Ovary (tissue), 9 donors: ENCODE data around the gene CRACR2A. TPM values are rescaled to one million over a fixed set of nuclear protein-coding genes. Genes with fewer than 3 reads are reported as not detected.

Experiments
- DNase-seq, 5 donors: peaks; one replicate each; pipeline ENCODE4 v3.0.0-alpha.2; 2019 to 2020
- H3K27ac ChIP-seq, 2 donors: fragments of 200-600 bp; one replicate each; pipeline versions ENCODE4 v1.5.1 to v1.8.0; 2019 to 2022
- H3K27me3 ChIP-seq: fragments of 200-600 bp; one replicate; pipeline ENCODE4 v1.8.0; 2022
- H3K36me3 ChIP-seq: fragments of 200-600 bp; sonication (generic); one replicate; pipeline ENCODE4 v1.5.1; 2019
- H3K4me1 ChIP-seq: one replicate; pipeline ENCODE4 v1.8.1; 2013; ENCODE audit warnings: mild to moderate bottlenecking, moderate library complexity; ENCODE audit not compliant: insufficient read depth
- H3K4me3 ChIP-seq: fragments of 200-600 bp; sonication (generic); one replicate; pipeline ENCODE4 v1.5.1; 2017
- H3K9me3 ChIP-seq, 2 donors: fragments of 200-600 bp in 1 of 2; sonication (generic) in 1 of 2; one replicate each; pipeline versions ENCODE4 v1.5.1 to v1.8.1; 2013 to 2019; ENCODE audit warnings: mild to moderate bottlenecking in 1 of 2, moderate library complexity in 1 of 2
- EP300 ChIP-seq: sonication (generic); formaldehyde crosslinking; IDR thresholded peaks from one replicate; pipeline ENCODE4 v1.6.1; 2017; ENCODE audit warnings: antibody characterized with exemption
- POLR2A ChIP-seq: fragments of 450-650 bp; IDR thresholded peaks from one replicate; pipeline ENCODE4 v1.6.1; 2017; ENCODE audit warnings: antibody characterized with exemption, mild to moderate bottlenecking, moderate library complexity
- WGBS, 3 donors: extraction: QIAGEN DNeasy Blood & Tissue Kit in 1 of 3; methylation state at CpG; one replicate each; pipeline versions ENCODE4 v1.1.5 to v1.1.7; 2013 to 2017; 5-methylcytosine and 5-hydroxymethylcytosine counted together
- intact Hi-C, 4 donors: fragments of 100-400 bp; cut with DNase I; formaldehyde crosslinking; loops; one replicate each; pipeline versions ENCODE4 v1.11.0 to v1.15.1; 2022 to 2023
- polyA plus RNA-seq, 2 donors: library from polyadenylated mRNA; stranded (reverse); fragments of 200-250 nt in 1 of 2; fragments of 350-450 nt in 1 of 2; fragmentation: Illumina TruSeq in 1 of 2; extraction: RNeasy Lipid Tissue Mini Kit (QIAGEN cat#74804) in 1 of 2; gene quantifications; one replicate each; pipeline ENCODE4 v1.2.3, GENCODE V29; 2013 to 2014
- total RNA-seq, 7 donors: library from RNA; depleted of rRNA in 2 of 7; stranded (reverse); fragments of >200 nt in 2 of 7; fragmentation: NEBNext Ultra II Directional in 3 of 7; extraction: Animal tissue kit (Norgen Biotek cat#: 25700) in 3 of 7; gene quantifications; one replicate each; pipeline versions ENCODE4 v1.1.0 to v1.2.4, GENCODE V29; 2016 to 2023
- TF ChIP-seq, protein P1 (sequence below), 3 donors: fragments of 450-650 bp in 2 of 3; fragments of 200-600 bp in 1 of 3; IDR thresholded peaks; one replicate each; pipeline versions ENCODE4 v1.5.1 to v1.8.0; 2016 to 2022; ENCODE audit warnings: antibody characterized with exemption in 3 of 3, mild to moderate bottlenecking in 1 of 3
- donor health status: DM: no; HTN: no; CAD: no; lungs with moderate emphysema.
- donor health status: DM: no; HTN: no; CAD: no.
- donor health status: Bipolar disorder and iron deficiency.
- donor health status: DM: yes; HTN: yes; CAD: no.
- donor health status: DM: no; HTN: no; CAD: no.
- donor health status: DM: yes; HTN: yes; CAD: no.

Gene CRACR2A
- total and polyA plus RNA-seq, 9 donors, result 1.8 to 7.7 (median 4.4) TPM

DNA sequence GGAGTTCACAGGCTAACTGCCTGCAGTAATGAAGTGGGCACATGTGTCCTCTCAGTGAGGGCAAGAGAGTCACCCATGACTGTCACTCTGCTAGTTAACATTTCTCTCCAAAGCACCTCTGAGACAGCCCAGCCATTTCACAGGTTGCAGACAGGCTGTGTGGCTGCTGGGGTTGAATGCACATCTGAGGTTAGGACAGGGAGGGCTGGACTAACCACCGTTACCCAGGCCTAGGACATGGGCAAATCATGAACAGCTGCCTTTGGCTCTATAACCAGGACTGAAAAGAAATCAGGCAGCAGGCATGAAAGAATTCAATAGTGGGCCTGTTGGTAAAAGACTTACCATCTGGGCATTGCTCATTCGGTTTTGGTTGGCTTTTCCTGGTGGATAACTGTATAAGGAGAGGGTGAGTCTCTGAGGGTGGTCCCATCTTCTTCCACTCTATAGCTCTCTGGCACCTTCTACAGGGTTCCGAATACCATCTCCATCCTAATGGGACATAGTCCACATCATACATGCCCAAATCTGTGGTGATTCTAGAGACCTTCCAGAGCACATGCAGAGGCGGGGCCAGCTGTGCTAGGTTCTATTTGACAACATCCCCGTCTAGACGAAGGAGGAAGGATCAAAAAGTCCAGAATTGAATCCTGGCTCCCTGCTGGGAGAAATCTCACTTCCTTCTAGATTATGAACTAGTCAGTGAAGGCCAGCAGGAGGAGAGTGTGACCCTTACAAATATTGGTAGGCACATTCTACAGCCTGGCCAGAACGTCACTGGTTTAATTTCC lies 10.8 kb downstream of the CRACR2A start:
- DNase-seq, result no peak
- Histone ChIP-seq H3K4me3 (no peak overlapping the region), H3K27ac (no peak overlapping the region), H3K4me1 (no peaks in the 10 kb centered on the region), H3K36me3 (no peaks in the 10 kb centered on the region), H3K27me3 (no peaks in the 10 kb centered on the region), H3K9me3 (no peaks in the 10 kb centered on the region)
- TF ChIP-seq POLR2A (no peak), EP300 (no peak)
- TF ChIP-seq, protein P1, sequence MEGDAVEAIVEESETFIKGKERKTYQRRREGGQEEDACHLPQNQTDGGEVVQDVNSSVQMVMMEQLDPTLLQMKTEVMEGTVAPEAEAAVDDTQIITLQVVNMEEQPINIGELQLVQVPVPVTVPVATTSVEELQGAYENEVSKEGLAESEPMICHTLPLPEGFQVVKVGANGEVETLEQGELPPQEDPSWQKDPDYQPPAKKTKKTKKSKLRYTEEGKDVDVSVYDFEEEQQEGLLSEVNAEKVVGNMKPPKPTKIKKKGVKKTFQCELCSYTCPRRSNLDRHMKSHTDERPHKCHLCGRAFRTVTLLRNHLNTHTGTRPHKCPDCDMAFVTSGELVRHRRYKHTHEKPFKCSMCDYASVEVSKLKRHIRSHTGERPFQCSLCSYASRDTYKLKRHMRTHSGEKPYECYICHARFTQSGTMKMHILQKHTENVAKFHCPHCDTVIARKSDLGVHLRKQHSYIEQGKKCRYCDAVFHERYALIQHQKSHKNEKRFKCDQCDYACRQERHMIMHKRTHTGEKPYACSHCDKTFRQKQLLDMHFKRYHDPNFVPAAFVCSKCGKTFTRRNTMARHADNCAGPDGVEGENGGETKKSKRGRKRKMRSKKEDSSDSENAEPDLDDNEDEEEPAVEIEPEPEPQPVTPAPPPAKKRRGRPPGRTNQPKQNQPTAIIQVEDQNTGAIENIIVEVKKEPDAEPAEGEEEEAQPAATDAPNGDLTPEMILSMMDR (IDR thresholded peaks at IDR 0.05), result no peak
- 81 to 89% (median 85%) methylated on average over 7 of the region's 7 CpGs for WGBS, 3 donors
- intact Hi-C loops, result no loop called here

DNA sequence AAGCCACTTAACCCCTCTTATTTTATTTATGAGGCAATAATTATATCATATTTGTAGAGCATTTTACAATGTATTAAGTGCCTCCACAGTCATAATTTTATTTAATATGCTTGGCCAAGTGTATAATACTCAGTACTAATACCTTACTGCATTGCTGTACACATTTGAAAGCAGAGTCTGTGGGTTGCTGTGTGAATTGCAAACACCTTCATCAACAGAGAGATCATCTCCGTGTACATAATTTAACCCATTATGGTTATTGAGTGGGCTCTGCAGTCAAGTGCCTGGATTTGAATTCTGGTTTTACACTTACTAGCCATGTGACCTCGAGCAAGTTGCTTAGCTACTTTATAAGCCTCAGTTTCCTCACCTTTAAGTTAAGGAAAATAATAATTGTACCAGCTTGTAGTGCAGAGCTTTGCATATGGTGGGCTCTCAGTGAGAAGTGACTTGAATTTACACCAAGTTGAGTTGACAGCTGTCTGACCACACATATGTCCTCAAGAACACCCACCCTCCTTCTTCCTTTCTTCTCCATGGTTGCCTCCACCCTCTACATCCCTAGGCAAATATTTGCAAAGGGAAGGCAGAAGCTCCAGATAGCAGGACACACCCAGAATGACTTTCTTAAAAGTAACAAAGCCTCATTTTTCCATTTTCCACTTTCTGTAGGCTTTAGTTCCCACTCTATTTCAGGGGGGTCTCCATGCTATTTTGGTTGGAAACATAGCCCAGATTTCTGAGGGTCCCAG lies 12.3 kb downstream of the CRACR2A start:
- H3K27me3 ChIP-seq, result no peaks in the 10 kb centered on the region
- DNase-seq, result no peak
- H3K27ac ChIP-seq, result no peak overlapping the region
- no peaks in the 10 kb centered on the region for H3K4me1 ChIP-seq
- intact Hi-C loops, result no loop called here
- H3K4me3 ChIP-seq, result no peak overlapping the region
- 73 to 79% (median 78%) methylated on average over 2 of the region's 2 CpGs for WGBS, 3 donors
- no peaks in the 10 kb centered on the region for H3K36me3 ChIP-seq
- H3K9me3 ChIP-seq, result no peaks in the 10 kb centered on the region
- TF ChIP-seq, protein P1 (IDR thresholded peaks at IDR 0.05), result no peak
- no peak for TF ChIP-seq POLR2A
- TF ChIP-seq EP300, result no peak

DNA sequence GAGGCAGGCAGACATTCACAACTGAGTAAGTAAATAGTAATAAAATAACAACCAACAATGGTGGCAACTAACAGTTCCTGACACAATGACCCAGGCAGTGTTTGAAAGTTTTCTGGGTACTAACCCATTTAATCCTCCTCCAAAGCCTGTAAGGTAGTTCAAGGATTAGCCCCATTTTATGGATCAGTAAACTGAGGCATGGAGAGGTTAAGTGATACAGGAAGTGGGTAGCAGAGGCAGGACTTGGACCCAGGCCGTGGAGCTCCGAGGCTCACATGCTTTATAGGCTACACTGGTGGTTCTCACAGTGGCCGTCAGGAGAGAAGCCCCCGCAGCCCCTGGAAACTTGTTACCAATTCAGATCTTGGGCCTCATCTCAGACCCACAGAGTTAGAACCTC lies 17.5 kb downstream of the CRACR2A start:
- Histone ChIP-seq H3K4me3 (no peak overlapping the region), H3K9me3 (no peaks in the 10 kb centered on the region), H3K36me3 (no peaks in the 10 kb centered on the region), H3K4me1 (no peaks in the 10 kb centered on the region), H3K27ac (no peak overlapping the region), H3K27me3 (no peaks in the 10 kb centered on the region)
- no peak for TF ChIP-seq EP300
- TF ChIP-seq, protein P1 (IDR thresholded peaks at IDR 0.05), result no peak
- intact Hi-C loops, result no loop called here
- WGBS, 3 donors, result 93 to 95% (median 94%) methylated on average over 4 of the region's 4 CpGs
- DNase-seq, result no peak

DNA sequence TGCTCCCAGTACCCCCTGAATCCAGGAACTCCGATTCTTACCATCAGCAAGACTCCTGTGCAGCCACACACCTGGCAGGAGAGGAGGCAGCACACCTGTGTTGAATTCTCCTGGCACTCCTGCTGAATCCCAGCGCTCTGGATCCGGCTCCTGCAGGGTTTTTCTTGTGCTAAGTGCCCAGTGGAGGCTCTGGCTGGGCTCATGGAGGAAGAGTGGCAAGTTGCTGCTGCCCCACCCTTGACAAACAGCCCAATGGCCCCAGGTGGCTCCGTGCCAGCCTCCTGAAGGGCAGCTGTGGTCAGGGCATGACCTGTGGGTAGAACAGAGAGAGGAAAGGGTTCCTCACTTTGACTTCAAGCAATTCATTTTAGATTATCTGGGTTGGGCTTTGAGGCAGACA lies 20.0 kb downstream of the CRACR2A start:
- intact Hi-C loops, result no loop called here
- 79 to 87% (median 82%) methylated on average over 4 of the region's 4 CpGs for WGBS, 3 donors
- H3K4me1 ChIP-seq, result no peaks in the 10 kb centered on the region

More for the DNA sequence above, 20.0 kb downstream of the CRACR2A start:
- Histone ChIP-seq H3K4me3 (no peak overlapping the region), H3K9me3 (no peaks in the 10 kb centered on the region), H3K27me3 (no peaks in the 10 kb centered on the region), H3K36me3 (no peaks in the 10 kb centered on the region), H3K27ac (no peak overlapping the region)
- no peak for TF ChIP-seq EP300
- no peak for TF ChIP-seq POLR2A
- TF ChIP-seq, protein P1 (IDR thresholded peaks at IDR 0.05), result no peak
- no peak for DNase-seq
